ENCODE results near the gene PEX6.

PEX6 gene

DNA sequence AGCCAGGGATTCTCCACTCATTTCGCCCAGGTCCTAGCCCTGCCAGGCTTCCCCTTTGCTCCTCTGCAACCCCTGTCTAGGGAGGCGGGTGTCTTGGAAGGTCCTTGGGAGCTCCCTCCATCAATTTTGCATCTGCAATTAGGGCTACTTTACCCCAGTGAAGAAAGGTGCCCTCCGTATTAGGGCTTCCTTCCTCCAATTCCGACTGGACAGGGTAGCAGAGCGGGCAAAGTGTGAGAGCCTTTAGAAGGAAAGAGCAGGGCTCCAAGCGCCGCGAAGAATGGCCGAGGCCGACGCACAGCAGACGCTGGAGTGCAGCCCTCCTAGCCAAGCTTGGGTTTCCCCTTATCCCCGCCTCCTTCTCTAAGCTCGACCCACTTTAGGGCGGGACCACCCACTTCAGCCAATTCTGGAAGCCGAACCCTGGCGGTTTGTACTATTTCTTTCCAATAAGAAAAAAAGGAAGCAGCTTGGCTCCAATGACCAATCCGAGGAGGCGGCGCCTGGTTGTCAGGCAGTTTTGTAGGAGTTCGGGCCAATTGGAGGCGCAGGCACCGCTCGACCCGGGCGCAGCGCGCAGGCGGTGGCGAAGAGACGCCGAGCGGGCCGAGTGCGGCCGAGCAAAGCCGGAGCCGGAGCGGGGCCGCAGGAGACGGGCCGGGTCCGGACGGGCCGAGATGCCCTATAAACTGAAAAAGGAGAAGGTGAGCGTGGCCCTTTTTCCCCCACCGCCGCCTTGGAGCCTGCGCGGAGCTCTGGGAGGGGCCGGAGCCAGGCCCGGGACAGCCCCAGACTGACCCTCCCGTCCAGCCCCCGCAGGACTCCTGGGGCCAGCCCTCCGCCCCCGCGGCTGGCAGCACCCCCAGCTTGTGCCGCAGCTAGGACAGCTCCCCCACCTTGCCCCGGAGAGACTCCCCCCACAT is 5.3 kb upstream of the PEX6 start, which contains the start of gene PPP2R5D:
Gene PPP2R5D, plus strand, starts transcription at position 570 of the 923 bp plus-strand sequence. Its CDS starts 108 bp downstream, at position 678.
- H3K4me1 ChIP-seq (ENCODE audit: insufficient read depth, low read length, poor library complexity, severe bottlenecking): peaks cover 51% of the 10 kb centered on the region

GRCh38 chr6:42981836-42982235 is 2.9 kb upstream of the PEX6 start:
- H3K9me2 ChIP-seq (replicated peaks; ENCODE audit: low read depth, low read length): no peaks in the 10 kb centered on the region
- H4K20me1 ChIP-seq (ENCODE audit: insufficient read depth, low read length, poor library complexity, severe bottlenecking): peaks cover 6% of the 10 kb centered on the region
- H2AFZ ChIP-seq (ENCODE audit: low read length): no peak overlapping the region
- no peaks in the 10 kb centered on the region for H3F3A ChIP-seq (ENCODE audit: low read depth)
- TF ChIP-seq CTCF (conservative IDR thresholded peaks at IDR 0.05; ENCODE audit: low read length) (no peak), EZH2phosphoT487 (IDR thresholded peaks at IDR 0.05; ENCODE audit: borderline replicate concordance) (no peak)
- peaks cover 37% of the 10 kb centered on the region for H3K79me2 ChIP-seq (ENCODE audit: insufficient read depth, low read length)
- H3K27me3 ChIP-seq (ENCODE audit: insufficient read depth, low read length, poor library complexity, severe bottlenecking): no peaks in the 10 kb centered on the region
- no peak overlapping the region for H3K9ac ChIP-seq (ENCODE audit: low read depth, low read length, poor library complexity, severe bottlenecking)
- peaks cover 38% of the 10 kb centered on the region for H3K4me1 ChIP-seq (ENCODE audit: insufficient read depth, low read length, poor library complexity, severe bottlenecking)
- no peaks in the 10 kb centered on the region for H3K36me3 ChIP-seq (ENCODE audit: insufficient read depth, low read length)
- H3K4me2 ChIP-seq (ENCODE audit: low read depth, low read length, poor library complexity, severe bottlenecking): no peak overlapping the region
- H3K9me3 ChIP-seq (ENCODE audit: insufficient read depth, low read depth, low read length): no peaks in the 10 kb centered on the region
- H3K4me3 ChIP-seq (ENCODE audit: low read length, poor library complexity, severe bottlenecking): no peak overlapping the region

More for the DNA sequence above, 5.3 kb upstream of the PEX6 start, which contains the start of gene PPP2R5D:
- Histone ChIP-seq H3K9ac (ENCODE audit: low read depth, low read length, poor library complexity, severe bottlenecking) (peak within 1 kb of the TSS; percentile 90), H3K79me2 (ENCODE audit: insufficient read depth, low read length) (peaks cover 45% of the 10 kb centered on the region), H3F3A (ENCODE audit: low read depth) (no peaks in the 10 kb centered on the region), H3K36me3 (ENCODE audit: insufficient read depth, low read length) (no peaks in the 10 kb centered on the region), H2AFZ (ENCODE audit: low read length) (peak within 1 kb of the TSS; percentile 86), H3K27me3 (ENCODE audit: insufficient read depth, low read length, poor library complexity, severe bottlenecking) (no peaks in the 10 kb centered on the region), H3K4me2 (ENCODE audit: low read depth, low read length, poor library complexity, severe bottlenecking) (peak within 1 kb of the TSS; percentile 97), H3K4me3 (ENCODE audit: low read length, poor library complexity, severe bottlenecking) (peak within 1 kb of the TSS; percentile 85), H3K9me3 (ENCODE audit: insufficient read depth, low read depth, low read length) (no peaks in the 10 kb centered on the region), H3K9me2 (replicated peaks; ENCODE audit: low read depth, low read length) (no peaks in the 10 kb centered on the region), H4K20me1 (ENCODE audit: insufficient read depth, low read length, poor library complexity, severe bottlenecking) (peaks cover 5% of the 10 kb centered on the region)
- TF ChIP-seq CTCF (conservative IDR thresholded peaks at IDR 0.05; ENCODE audit: low read length) (no peak), EZH2phosphoT487 (IDR thresholded peaks at IDR 0.05; ENCODE audit: borderline replicate concordance) (no peak)

GRCh38 chr6:42979523-42980177 is 669 bp upstream of the PEX6 start:
- TF ChIP-seq CTCF (conservative IDR thresholded peaks at IDR 0.05; ENCODE audit: low read length): no peak
- no peak for TF ChIP-seq EZH2phosphoT487 (IDR thresholded peaks at IDR 0.05; ENCODE audit: borderline replicate concordance)
- Histone ChIP-seq H3K9ac (ENCODE audit: low read depth, low read length, poor library complexity, severe bottlenecking) (peak overlapping the region; percentile 87), H3K4me2 (ENCODE audit: low read depth, low read length, poor library complexity, severe bottlenecking) (peak overlapping the region; percentile 97), H3F3A (ENCODE audit: low read depth) (no peaks in the 10 kb centered on the region), H2AFZ (ENCODE audit: low read length) (peak overlapping the region; percentile 78), H3K4me3 (ENCODE audit: low read length, poor library complexity, severe bottlenecking) (peak overlapping the region; percentile 89), H3K27me3 (ENCODE audit: insufficient read depth, low read length, poor library complexity, severe bottlenecking) (no peaks in the 10 kb centered on the region), H3K79me2 (ENCODE audit: insufficient read depth, low read length) (peaks cover 15% of the 10 kb centered on the region), H4K20me1 (ENCODE audit: insufficient read depth, low read length, poor library complexity, severe bottlenecking) (peaks cover 3% of the 10 kb centered on the region), H3K36me3 (ENCODE audit: insufficient read depth, low read length) (no peaks in the 10 kb centered on the region), H3K4me1 (ENCODE audit: insufficient read depth, low read length, poor library complexity, severe bottlenecking) (peaks cover 19% of the 10 kb centered on the region), H3K9me3 (ENCODE audit: insufficient read depth, low read depth, low read length) (no peaks in the 10 kb centered on the region), H3K9me2 (replicated peaks; ENCODE audit: low read depth, low read length) (no peaks in the 10 kb centered on the region)

Measured in Loucy (cell line).